Endothelial cell of umbilical vein (primary cell): ENCODE data around the gene GABPB2. TPM values are rescaled to one million over a fixed set of nuclear protein-coding genes. Genes with fewer than 3 reads are reported as not detected.

Experiments
- BruUV-seq: library from RNA; stranded (reverse); fragments of 400-500 nt; replicated peaks from 2 replicates; lab custom pipeline; 2021; lab: Mats Ljungman, UMichigan
- CTCF ChIA-PET: fragments of 300-600, 350-600 bp; sonication (Branson Sonifier 250); formaldehyde crosslinking; loops from one replicate; lab custom pipeline; 2021; ENCODE audit warnings: antibody characterized with exemption, inconsistent platforms; lab: Charles Lee
- POLR2A ChIA-PET: fragments of 300-600, 350-600 bp; sonication (Branson Sonifier 250); formaldehyde crosslinking; loops from one replicate; lab custom pipeline; 2021; ENCODE audit warnings: antibody characterized with exemption, inconsistent platforms; lab: Charles Lee
- DNase-seq: peaks from one replicate; pipeline ENCODE4 v3.0.0-alpha.2; 2011; ENCODE audit warnings: low read depth, low spot score
- FAIRE-seq: peaks from 2 replicates; lab custom pipeline; 2011; peaks lifted over from hg19 to GRCh38; lab: Jason Lieb, UNC
- H2AFZ ChIP-seq: 2 replicates; pipeline ENCODE4 v1.6.0; 2012; ENCODE audit warnings: low read depth, low read length, control low read depth, inconsistent platforms
- H3K27ac ChIP-seq: 2 replicates; pipeline ENCODE4 v1.5.1; 2011; ENCODE audit warnings: low read depth, mild to moderate bottlenecking, control low read depth, low read length, moderate library complexity; ENCODE audit not compliant: insufficient read depth
- H3K27me3 ChIP-seq, 2 experiments: 2 replicates each; pipeline versions ENCODE4 v1.6.0 to v1.6.1; 2011; ENCODE audit warnings: low read length in 2 of 2, mixed read lengths in 1 of 2; ENCODE audit not compliant: control insufficient read depth in 2 of 2, insufficient read depth in 2 of 2
- H3K36me3 ChIP-seq, 2 experiments: 2 replicates in 1 of 2; 3 replicates in 1 of 2; pipeline ENCODE4 v1.5.1; 2011; ENCODE audit warnings: low read length in 2 of 2, mild to moderate bottlenecking in 1 of 2, moderate library complexity in 1 of 2; ENCODE audit not compliant: control insufficient read depth in 2 of 2, insufficient read depth in 2 of 2; ENCODE audit errors: extremely low read depth in 1 of 2
- H3K4me1 ChIP-seq: 3 replicates; pipeline ENCODE4 v1.5.1; 2011; ENCODE audit warnings: mild to moderate bottlenecking, low read length; ENCODE audit not compliant: control insufficient read depth, insufficient read depth; ENCODE audit errors: extremely low read depth
- H3K4me2 ChIP-seq: 2 replicates; pipeline ENCODE4 v1.6.1; 2011; ENCODE audit warnings: low read length, control low read depth, mixed read lengths; ENCODE audit not compliant: insufficient read depth
- H3K4me3 ChIP-seq, 3 experiments: fragments of 200-600 bp in 1 of 3; sonication (generic), shearing (Covaris generic) in 1 of 3; replicated peaks in 1 of 3; 2 replicates each; pipeline ENCODE4 v1.5.1; 2011 to 2016; ENCODE audit warnings: control low read depth in 3 of 3, low read length in 3 of 3, mild to moderate bottlenecking in 2 of 3, inconsistent platforms in 1 of 3, low read depth in 1 of 3, moderate library complexity in 1 of 3; ENCODE audit not compliant: insufficient read depth in 1 of 3
- H3K79me2 ChIP-seq: 2 replicates; pipeline ENCODE4 v1.6.0; 2012; ENCODE audit warnings: low read length, inconsistent platforms; ENCODE audit not compliant: control insufficient read depth, insufficient read depth
- H3K9ac ChIP-seq: replicated peaks from 2 replicates; pipeline ENCODE3; 2011; ENCODE audit warnings: low read length, control low read depth; ENCODE audit not compliant: insufficient read depth; ENCODE audit errors: extremely low read depth
- H3K9me1 ChIP-seq: replicated peaks from 3 replicates; pipeline ENCODE4 v1.6.0; 2011; ENCODE audit warnings: mild to moderate bottlenecking, low read length; ENCODE audit not compliant: control insufficient read depth, insufficient read depth; ENCODE audit errors: extremely low read depth
- H3K9me3 ChIP-seq: replicated peaks from 2 replicates; pipeline ENCODE4 v1.5.1; 2012; ENCODE audit warnings: low read length, inconsistent platforms; ENCODE audit not compliant: control insufficient read depth, insufficient read depth
- H4K20me1 ChIP-seq: replicated peaks from 2 replicates; pipeline ENCODE3; 2011; ENCODE audit warnings: mild to moderate bottlenecking, low read length; ENCODE audit not compliant: control insufficient read depth, insufficient read depth; ENCODE audit errors: extremely low read depth
- EZH2 ChIP-seq: IDR thresholded peaks from 2 replicates; pipeline ENCODE4 v1.6.1; 2012; ENCODE audit warnings: borderline replicate concordance, low read depth, mild to moderate bottlenecking, moderate library complexity, low read length, inconsistent platforms; ENCODE audit not compliant: severe bottlenecking
- FOS ChIP-seq: IDR thresholded peaks from 2 replicates; pipeline ENCODE4 v1.6.1; 2011; ENCODE audit warnings: mild to moderate bottlenecking, low read length, moderate library complexity, borderline replicate concordance; ENCODE audit not compliant: insufficient read depth
- GATA2 ChIP-seq: IDR thresholded peaks from 2 replicates; pipeline ENCODE4 v1.7.0; 2011; ENCODE audit warnings: low read depth, mild to moderate bottlenecking, moderate library complexity, mixed read lengths, low read length; ENCODE audit not compliant: insufficient read length, insufficient read depth
- JUN ChIP-seq: IDR thresholded peaks from 2 replicates; pipeline ENCODE4 v1.6.1; 2011; ENCODE audit warnings: borderline replicate concordance, low read depth; ENCODE audit not compliant: insufficient read length, insufficient read depth
- MAX ChIP-seq: IDR thresholded peaks from 2 replicates; pipeline ENCODE4 v1.6.1; 2011; ENCODE audit not compliant: insufficient read depth, insufficient read length
- MYC ChIP-seq: IDR thresholded peaks from one replicate; pipeline ENCODE4 v1.6.1; 2011; ENCODE audit warnings: mild to moderate bottlenecking, low read depth, low read length
- POLR2A ChIP-seq: IDR thresholded peaks from 2 replicates; pipeline ENCODE4 v1.6.1; 2012; ENCODE audit warnings: low read depth, mild to moderate bottlenecking, control low read depth, low read length
- POLR2AphosphoS5 ChIP-seq: IDR thresholded peaks from 2 replicates; pipeline ENCODE4 v1.6.1; 2012; ENCODE audit warnings: low read depth, mild to moderate bottlenecking, control low read depth, low read length, moderate library complexity; ENCODE audit not compliant: insufficient read depth
- dilution Hi-C: fragments of 300-500 bp; cut with MboI; formaldehyde crosslinking; loops from one replicate; pipeline ENCODE4 v1.15.0; 2019; ENCODE audit warnings: low sequenced_read_pairs; ENCODE audit not compliant: extremely low pct_ligation_motif_present
- intact Hi-C: fragments of 100-400 bp; cut with micrococcal nuclease; formaldehyde crosslinking; loops from one replicate; pipeline ENCODE4 v1.10.0; 2022
- polyA plus RNA-seq, 4 experiments: library from polyadenylated mRNA; depleted of rRNA in 3 of 4; stranded (reverse) in 3 of 4; unstranded in 1 of 4; fragments of >200 nt; gene quantifications; 2 replicates each; pipeline versions ENCODE4 v1.2.1 to v1.2.3, GENCODE V29; 2011 to 2012; ENCODE audit warnings: missing spikeins in 1 of 4
- total RNA-seq: library from RNA; stranded (reverse); gene quantifications from 2 replicates; pipeline ENCODE4 v1.2.3, GENCODE V29; 2021
- TF ChIP-seq, protein P1 (sequence below), 2 donors: IDR thresholded peaks; 1 replicate in 1 of 2; 2 replicates in 1 of 2; pipeline ENCODE4 v1.5.1; 2011; ENCODE audit warnings: low read length in 2 of 2, mild to moderate bottlenecking in 2 of 2, moderate library complexity in 2 of 2, control low read depth in 1 of 2, inconsistent platforms in 1 of 2, low read depth in 1 of 2; ENCODE audit not compliant: insufficient read depth in 1 of 2; ENCODE audit errors: extremely low read depth in 1 of 2

GABPB2 gene
- total and polyA plus RNA-seq, 2 donors (not counting 3 experiments of a cell fraction or from before 2014, with no cell fraction given) = 2.6 to 4.3 TPM

- Histone ChIP-seq H2AFZ (no peak overlapping the region), H3K9me3 (no peaks in the 10 kb centered on the region), H3K79me2 (peaks cover 87% of the 10 kb centered on the region), H4K20me1 (peaks cover 9% of the 10 kb centered on the region), H3K4me2 (peak overlapping the region; percentile 68), H3K9me1 (no peaks in the 10 kb centered on the region), H3K4me3 (peak overlapping the region; percentile 82 to 94 (median 91)), H3K27ac (peak overlapping the region; percentile 91), H3K9ac (peak overlapping the region; percentile 90), H3K4me1 (peaks cover 33% of the 10 kb centered on the region), H3K27me3 (no peaks in the 10 kb centered on the region), H3K36me3 (peaks cover 21 to 22% of the 10 kb centered on the region in 2 experiments)
- CTCF ChIA-PET = interaction anchor here (0.6 to 6.1 kb wide), 11 partner anchors 8 to 138 kb away, joined by 3 to 39 read pairs (median 5); partner anchors contain the start of genes BNIPL, C1orf56, GABPB2 and MINDY1
- intact Hi-C loops (loop anchor here (1.0 to 2.0 kb wide), 2 partner anchors 10 to 50 kb away; partner anchors contain the start of gene PRUNE1), dilution Hi-C loops (no loop called here)
- TSS peak; percentile 20 for BruUV-seq
- no peak for FAIRE-seq
- POLR2A ChIA-PET = no interaction called here
- DNase-seq = peak; percentile 30
- TF ChIP-seq FOS = no peak
- no peak for TF ChIP-seq POLR2A
- TF ChIP-seq, protein P1, sequence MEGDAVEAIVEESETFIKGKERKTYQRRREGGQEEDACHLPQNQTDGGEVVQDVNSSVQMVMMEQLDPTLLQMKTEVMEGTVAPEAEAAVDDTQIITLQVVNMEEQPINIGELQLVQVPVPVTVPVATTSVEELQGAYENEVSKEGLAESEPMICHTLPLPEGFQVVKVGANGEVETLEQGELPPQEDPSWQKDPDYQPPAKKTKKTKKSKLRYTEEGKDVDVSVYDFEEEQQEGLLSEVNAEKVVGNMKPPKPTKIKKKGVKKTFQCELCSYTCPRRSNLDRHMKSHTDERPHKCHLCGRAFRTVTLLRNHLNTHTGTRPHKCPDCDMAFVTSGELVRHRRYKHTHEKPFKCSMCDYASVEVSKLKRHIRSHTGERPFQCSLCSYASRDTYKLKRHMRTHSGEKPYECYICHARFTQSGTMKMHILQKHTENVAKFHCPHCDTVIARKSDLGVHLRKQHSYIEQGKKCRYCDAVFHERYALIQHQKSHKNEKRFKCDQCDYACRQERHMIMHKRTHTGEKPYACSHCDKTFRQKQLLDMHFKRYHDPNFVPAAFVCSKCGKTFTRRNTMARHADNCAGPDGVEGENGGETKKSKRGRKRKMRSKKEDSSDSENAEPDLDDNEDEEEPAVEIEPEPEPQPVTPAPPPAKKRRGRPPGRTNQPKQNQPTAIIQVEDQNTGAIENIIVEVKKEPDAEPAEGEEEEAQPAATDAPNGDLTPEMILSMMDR (IDR thresholded peaks at IDR 0.05; ENCODE audit: extremely low read depth in 1 of 2, insufficient read depth in 1 of 2, low read depth in 1 of 2, low read length in 2 of 2) = no peak
- TF ChIP-seq JUN = no peak
- TF ChIP-seq POLR2AphosphoS5 = no peak
- no peak for TF ChIP-seq MAX
- no peak for TF ChIP-seq EZH2
- TF ChIP-seq MYC = no peak
- no peak for TF ChIP-seq GATA2
These were observed 11.9 kb upstream of the GABPB2 start for GRCh38 chr1:151058692-151059091.
